Mesenchymal stem cell (in vitro differentiated cells and primary cell): Measurements from ENCODE around the gene MSL1.
A peak's percentile ranks its signal among the peaks of the same experiment; 100 is the strongest.

Source experiments
- DNase-seq: peaks from one replicate; pipeline ENCODE4 v3.0.0-alpha.2; 2013
- H2AFZ ChIP-seq: one replicate; pipeline ENCODE4 v1.6.1; 2013; ENCODE audit warnings: low read depth, mild to moderate bottlenecking, control low read depth, inconsistent platforms, low read length, moderate library complexity
- H2AK5ac ChIP-seq: 2 replicates; pipeline ENCODE4 v1.6.1; 2013; ENCODE audit warnings: low read length, moderate library complexity, mild to moderate bottlenecking, inconsistent platforms; ENCODE audit not compliant: severe bottlenecking
- H2BK120ac ChIP-seq: one replicate; pipeline ENCODE4 v1.6.1; 2013; ENCODE audit warnings: low read depth, mild to moderate bottlenecking, inconsistent platforms, low read length, moderate library complexity
- H2BK12ac ChIP-seq, 2 experiments: one replicate each; pipeline ENCODE4 v1.6.1; 2013; ENCODE audit warnings: inconsistent platforms in 2 of 2, low read length in 2 of 2, mild to moderate bottlenecking in 2 of 2, moderate library complexity in 2 of 2, control low read depth in 1 of 2
- H2BK15ac ChIP-seq: one replicate; pipeline ENCODE4 v1.6.1; 2013; ENCODE audit warnings: mild to moderate bottlenecking, low read depth, inconsistent platforms; ENCODE audit not compliant: poor library complexity, severe bottlenecking
- H2BK5ac ChIP-seq: 2 replicates; pipeline ENCODE4 v1.6.1; 2013; ENCODE audit warnings: low read depth, mild to moderate bottlenecking, low read length, control low read depth, inconsistent platforms; ENCODE audit not compliant: poor library complexity, severe bottlenecking
- H3K14ac ChIP-seq, 2 experiments: one replicate each; pipeline ENCODE4 v1.6.1; 2013; ENCODE audit warnings: inconsistent platforms in 2 of 2, low read length in 2 of 2, control low read depth in 1 of 2, mild to moderate bottlenecking in 1 of 2, moderate library complexity in 1 of 2
- H3K18ac ChIP-seq, 2 experiments: one replicate each; pipeline ENCODE4 v1.6.1; 2013; ENCODE audit warnings: inconsistent platforms in 2 of 2, low read length in 2 of 2, control low read depth in 1 of 2, low read depth in 1 of 2, mild to moderate bottlenecking in 1 of 2
- H3K23ac ChIP-seq, 2 experiments: one replicate each; pipeline ENCODE4 v1.6.1; 2013; ENCODE audit warnings: inconsistent platforms in 2 of 2, low read length in 2 of 2, mild to moderate bottlenecking in 2 of 2, moderate library complexity in 2 of 2, control low read depth in 1 of 2
- H3K27ac ChIP-seq: 2 replicates; pipeline ENCODE4 v1.5.1; 2013; ENCODE audit warnings: mild to moderate bottlenecking, moderate library complexity, low read length, control low read depth, inconsistent platforms; ENCODE audit not compliant: poor library complexity, severe bottlenecking
- H3K27me3 ChIP-seq, 2 experiments: 2 replicates each; pipeline versions ENCODE4 v1.6.1 to v1.7.0; 2013; ENCODE audit warnings: low read length in 2 of 2, mild to moderate bottlenecking in 2 of 2, moderate library complexity in 2 of 2, control low read depth in 1 of 2, inconsistent platforms in 1 of 2; ENCODE audit not compliant: control insufficient read depth in 1 of 2, insufficient read depth in 1 of 2
- H3K36me3 ChIP-seq, 2 experiments: 2 replicates each; pipeline versions ENCODE4 v1.6.1 to v1.7.0; 2013; ENCODE audit warnings: low read length in 2 of 2, control low read depth in 1 of 2, inconsistent platforms in 1 of 2, low read depth in 1 of 2, mild to moderate bottlenecking in 1 of 2; ENCODE audit not compliant: insufficient read depth in 2 of 2, control insufficient read depth in 1 of 2
- H3K4ac ChIP-seq, 2 experiments: one replicate each; pipeline ENCODE4 v1.6.1; 2013; ENCODE audit warnings: inconsistent platforms in 2 of 2, low read length in 2 of 2, mild to moderate bottlenecking in 2 of 2, moderate library complexity in 2 of 2, control low read depth in 1 of 2, low read depth in 1 of 2
- H3K4me1 ChIP-seq: 2 replicates; pipeline ENCODE4 v1.6.1; 2013; ENCODE audit warnings: low read depth, low read length, control low read depth; ENCODE audit not compliant: control insufficient read depth, insufficient read depth
- H3K4me2 ChIP-seq: 2 replicates; pipeline ENCODE4 v1.6.1; 2013; ENCODE audit warnings: low read length, mild to moderate bottlenecking, inconsistent platforms; ENCODE audit not compliant: poor library complexity, severe bottlenecking
- H3K4me3 ChIP-seq, 2 experiments: 2 replicates each; pipeline versions ENCODE4 v1.5.1 to v1.7.0; 2013; ENCODE audit warnings: low read length in 2 of 2, mild to moderate bottlenecking in 2 of 2, control low read depth in 1 of 2, low read depth in 1 of 2; ENCODE audit not compliant: insufficient read depth in 1 of 2
- H3K79me1 ChIP-seq: replicated peaks from 2 replicates; pipeline ENCODE4 v1.6.1; 2013; ENCODE audit warnings: mild to moderate bottlenecking, control low read depth, low read length, inconsistent platforms; ENCODE audit not compliant: poor library complexity, severe bottlenecking
- H3K9ac ChIP-seq: 2 replicates; pipeline ENCODE4 v1.7.0; 2013; ENCODE audit warnings: mild to moderate bottlenecking, low read length, moderate library complexity
- H3K9me3 ChIP-seq: 2 replicates; pipeline ENCODE4 v1.7.0; 2013; ENCODE audit warnings: mild to moderate bottlenecking, low read length; ENCODE audit not compliant: control insufficient read depth
- H4K8ac ChIP-seq: one replicate; pipeline ENCODE4 v1.6.1; 2013; ENCODE audit warnings: inconsistent platforms, mild to moderate bottlenecking, low read length, moderate library complexity
- H4K91ac ChIP-seq: one replicate; pipeline ENCODE4 v1.6.1; 2013; ENCODE audit warnings: mild to moderate bottlenecking, low read length, inconsistent platforms
- WGBS: methylation state at CpG from one replicate; pipeline ENCODE4 v1.1.7; 2013; ENCODE audit warnings: mixed read lengths; 5-methylcytosine and 5-hydroxymethylcytosine counted together

Gene MSL1

DNA sequence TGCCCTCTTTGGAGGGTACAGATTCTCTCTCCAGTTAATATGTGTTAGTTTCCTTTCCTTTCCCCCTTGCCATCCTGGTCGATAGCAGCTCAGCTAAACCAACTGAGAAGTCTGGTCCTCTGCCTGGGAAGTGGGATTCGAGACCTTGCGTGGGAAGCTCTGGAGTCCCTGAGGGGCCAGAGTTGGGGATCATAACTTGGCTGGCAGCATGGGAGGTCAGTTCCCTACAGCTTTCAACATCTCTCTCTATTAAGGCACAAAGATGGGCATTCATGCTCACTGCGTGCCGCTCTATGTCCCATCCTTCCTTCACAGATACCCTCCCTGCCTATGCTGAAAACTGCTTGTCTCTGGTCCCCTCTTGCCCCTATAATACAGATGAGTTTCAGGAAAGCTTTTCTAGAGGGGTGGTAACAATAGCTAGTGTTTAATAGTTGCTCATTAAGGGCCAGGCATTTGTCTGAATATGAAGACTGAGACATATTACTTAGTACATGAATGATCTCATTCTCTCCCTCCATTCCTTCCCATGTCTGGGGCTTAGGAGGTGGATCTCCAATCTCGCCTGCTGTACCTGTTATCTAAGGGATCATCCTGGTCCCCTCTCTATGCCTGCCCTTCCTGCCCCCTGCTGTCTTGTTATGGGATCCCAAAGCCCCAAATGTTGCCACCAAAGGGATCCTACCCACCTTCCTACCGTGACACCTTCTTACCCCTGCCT, 48.2 kb upstream of the MSL1 start:
- peak overlapping the region; percentile 11 for H3K9ac ChIP-seq
- H3K4me3 ChIP-seq, result no peak overlapping the region
- peaks cover 35% of the 10 kb centered on the region for H3K79me1 ChIP-seq
- peaks cover 22 to 31% of the 10 kb centered on the region in 2 experiments for H3K36me3 ChIP-seq
- no peak overlapping the region for H2BK5ac ChIP-seq
- peaks cover 59% of the 10 kb centered on the region for H3K4me1 ChIP-seq
- no peaks in the 10 kb centered on the region for H3K9me3 ChIP-seq
- peak overlapping the region; percentile 58 for H2AK5ac ChIP-seq
- H3K23ac ChIP-seq, result no peak overlapping the region
- DNase-seq, result no peak
- no peak overlapping the region for H3K14ac ChIP-seq
- H4K91ac ChIP-seq, result no peak overlapping the region
- H2BK120ac ChIP-seq, result no peak overlapping the region
- no peak overlapping the region for H3K27ac ChIP-seq
- H2AFZ ChIP-seq, result no peak overlapping the region
- H3K27me3 ChIP-seq, result no peaks in the 10 kb centered on the region
- H2BK12ac ChIP-seq, result no peak overlapping the region
- H3K4ac ChIP-seq, result no peak overlapping the region
- no peak overlapping the region for H3K4me2 ChIP-seq
- H2BK15ac ChIP-seq, result no peak overlapping the region
- peak overlapping the region in 1 of 2 experiments; percentile 18 for H3K18ac ChIP-seq
- WGBS, result 93% methylated on average over 5 of the region's 7 CpGs
- no peak overlapping the region for H4K8ac ChIP-seq

DNA sequence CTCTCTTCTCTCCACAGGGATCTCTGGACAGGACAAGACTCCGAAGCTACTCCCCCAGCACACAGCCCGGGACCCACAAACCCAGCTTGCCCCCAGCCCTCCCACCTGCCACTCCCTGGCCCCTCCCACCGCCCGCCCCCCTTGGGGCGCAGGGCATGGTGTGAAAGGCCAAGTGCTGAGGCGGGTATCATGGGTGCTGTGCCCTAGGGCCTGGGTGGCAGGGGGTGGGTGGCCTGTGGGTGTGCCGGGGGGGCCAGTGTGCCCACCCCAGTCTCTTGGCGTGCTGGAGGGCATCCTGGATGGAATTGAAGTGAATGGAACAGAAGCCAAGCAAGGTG, 47.6 kb upstream of the MSL1 start:
- H3K27me3 ChIP-seq, result no peaks in the 10 kb centered on the region
- peaks cover 54% of the 10 kb centered on the region for H3K4me1 ChIP-seq
- no peak overlapping the region for H3K4me2 ChIP-seq
- no peak for DNase-seq
- H2AFZ ChIP-seq, result no peak overlapping the region
- peak overlapping the region; percentile 3 for H2AK5ac ChIP-seq
- no peak overlapping the region for H4K8ac ChIP-seq
- H3K4me3 ChIP-seq, result no peak overlapping the region
- no peak overlapping the region for H3K9ac ChIP-seq
- no peak overlapping the region for H3K4ac ChIP-seq
- no peak overlapping the region for H2BK120ac ChIP-seq
- H3K14ac ChIP-seq, result no peak overlapping the region
- no peak overlapping the region for H4K91ac ChIP-seq
- H3K9me3 ChIP-seq, result no peaks in the 10 kb centered on the region
- H3K27ac ChIP-seq, result no peak overlapping the region
- peaks cover 24 to 35% of the 10 kb centered on the region in 2 experiments for H3K36me3 ChIP-seq
- H2BK12ac ChIP-seq, result no peak overlapping the region
- H3K79me1 ChIP-seq, result peaks cover 35% of the 10 kb centered on the region
- H3K23ac ChIP-seq, result no peak overlapping the region
- no peak overlapping the region for H2BK15ac ChIP-seq
- H3K18ac ChIP-seq, result no peak overlapping the region
- H2BK5ac ChIP-seq, result no peak overlapping the region
- 88% methylated on average over 8 of the region's 8 CpGs for WGBS

GRCh38 chr17:40074871-40075200, 46.9 kb upstream of the MSL1 start:
- peak overlapping the region in 1 of 2 experiments; percentile 25 for H3K4ac ChIP-seq
- no peak overlapping the region for H3K4me3 ChIP-seq

GRCh38 chr17:40075201-40075941, 46.4 kb upstream of the MSL1 start:
- peak overlapping the region; percentile 72 for H4K8ac ChIP-seq
- no peak overlapping the region for H3K27ac ChIP-seq
- no peak overlapping the region for H2AFZ ChIP-seq
- peak overlapping the region; percentile 78 for H4K91ac ChIP-seq
- H3K23ac ChIP-seq, result no peak overlapping the region
- no peak overlapping the region for H3K14ac ChIP-seq
- peak overlapping the region; percentile 57 for H2AK5ac ChIP-seq
- H3K18ac ChIP-seq, result peak overlapping the region; percentile 79 to 86
- H3K4me2 ChIP-seq, result no peak overlapping the region
- peaks cover 42% of the 10 kb centered on the region for H3K4me1 ChIP-seq
- peaks cover 24 to 46% of the 10 kb centered on the region in 2 experiments for H3K36me3 ChIP-seq
- peak; percentile 70 for DNase-seq
- peak overlapping the region; percentile 71 for H3K9ac ChIP-seq
- H2BK5ac ChIP-seq, result no peak overlapping the region
- H3K4me3 ChIP-seq, result peak overlapping the region in 1 of 2 experiments; percentile 43
- peaks cover 28% of the 10 kb centered on the region for H3K79me1 ChIP-seq
- no peaks in the 10 kb centered on the region for H3K27me3 ChIP-seq
- peak overlapping the region; percentile 20 to 35 for H3K4ac ChIP-seq
- H2BK120ac ChIP-seq, result no peak overlapping the region
- no peaks in the 10 kb centered on the region for H3K9me3 ChIP-seq
- peak overlapping the region; percentile 49 to 82 for H2BK12ac ChIP-seq
- WGBS, result 35% methylated on average over 9 of the region's 11 CpGs
- H2BK15ac ChIP-seq, result peak overlapping the region; percentile 44

More at GRCh38 chr17:40074871-40075200, 46.9 kb upstream of the MSL1 start:
- Histone ChIP-seq H3K23ac (no peak overlapping the region), H2BK12ac (peak overlapping the region in 1 of 2 experiments; percentile 48), H2BK5ac (no peak overlapping the region), H3K14ac (no peak overlapping the region), H3K4me2 (no peak overlapping the region), H3K4me1 (peaks cover 47% of the 10 kb centered on the region), H3K36me3 (peaks cover 24 to 42% of the 10 kb centered on the region in 2 experiments), H3K27me3 (no peaks in the 10 kb centered on the region), H3K9ac (peak overlapping the region; percentile 71), H2BK15ac (no peak overlapping the region), H3K9me3 (no peaks in the 10 kb centered on the region), H3K27ac (no peak overlapping the region), H2BK120ac (no peak overlapping the region), H4K8ac (no peak overlapping the region), H4K91ac (no peak overlapping the region), H2AK5ac (peak overlapping the region; percentile 17), H3K79me1 (peaks cover 29% of the 10 kb centered on the region), H3K18ac (peak overlapping the region in 1 of 2 experiments; percentile 86), H2AFZ (no peak overlapping the region)
- DNase-seq, result no peak
- WGBS, result 96% methylated on average over 6 of the region's 6 CpGs
